ENCODE measurements around the gene UNC93B1. TPM values are rescaled to one million over a fixed set of nuclear protein-coding genes. Genes with fewer than 3 reads are reported as not detected.
"Not testable (repeated sequence)": the region's sequence is repeated elsewhere in the genome, so short reads cannot be mapped to it uniquely, and the experiment has no call there.

The UNC93B1 gene
- total RNA-seq, 1 donor from 2014 or later, result 26.0 TPM

DNA sequence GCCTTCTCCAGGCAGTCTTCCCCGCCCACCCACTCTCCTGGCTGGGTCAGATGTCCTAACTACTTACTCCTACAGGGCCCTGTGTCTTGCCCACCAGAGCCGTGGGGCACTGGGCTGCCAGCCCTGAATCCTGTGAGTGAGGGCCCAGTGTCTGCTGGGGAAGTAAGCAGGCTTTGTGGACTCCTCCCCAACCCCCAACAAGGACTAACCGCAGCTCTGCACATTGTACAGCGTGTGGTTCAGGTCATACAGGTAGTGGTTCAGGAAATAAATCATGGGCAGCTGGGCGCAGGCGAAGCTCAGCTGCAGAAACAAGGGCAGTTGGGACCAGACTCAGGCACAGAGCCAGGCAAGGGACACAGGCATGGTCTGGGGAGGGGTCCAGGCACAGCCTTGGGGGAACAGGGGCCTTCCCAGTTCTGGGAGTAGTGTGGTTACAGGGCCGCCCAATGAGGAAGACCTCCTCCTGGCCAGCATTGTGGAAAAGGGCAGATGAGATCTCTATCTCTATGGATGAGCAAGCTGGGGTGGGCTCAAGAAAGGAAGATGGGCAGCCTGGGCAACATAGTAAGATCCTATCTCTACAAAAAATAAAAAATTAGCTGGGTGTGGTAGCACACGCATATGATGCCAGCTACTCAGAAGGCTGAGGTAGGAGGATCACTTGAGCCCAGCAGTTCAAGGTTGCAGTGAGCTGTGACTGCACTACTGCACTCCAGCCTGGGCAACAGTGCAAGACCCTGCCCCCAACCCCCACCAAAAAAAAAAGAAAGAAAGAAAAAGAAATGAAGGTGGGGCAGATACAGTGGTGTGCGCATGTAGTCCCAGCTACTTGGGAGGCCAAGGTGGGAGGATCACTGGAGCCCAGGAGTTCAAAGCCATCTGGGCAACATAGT, 5.5 kb downstream of the UNC93B1 start:
- no peak for TF ChIP-seq CTCF (IDR thresholded peaks at IDR 0.05)
- H3K27ac Mint-ChIP-seq (ENCODE audit: unreplicated experiment), result no peak overlapping the region
- H3K4me3 Mint-ChIP-seq (ENCODE audit: unreplicated experiment), result no peak overlapping the region
- no peak for DNase-seq (ENCODE audit: extremely low spot score, unreplicated experiment)
- H3K36me3 Mint-ChIP-seq (ENCODE audit: unreplicated experiment), result no peaks in the 10 kb centered on the region
- H3K9me3 Mint-ChIP-seq (ENCODE audit: unreplicated experiment), result no peaks in the 10 kb centered on the region
- peaks cover 11% of the 10 kb centered on the region for H3K4me1 Mint-ChIP-seq (ENCODE audit: unreplicated experiment)
- H3K27me3 Mint-ChIP-seq (ENCODE audit: unreplicated experiment), result no peaks in the 10 kb centered on the region

DNA sequence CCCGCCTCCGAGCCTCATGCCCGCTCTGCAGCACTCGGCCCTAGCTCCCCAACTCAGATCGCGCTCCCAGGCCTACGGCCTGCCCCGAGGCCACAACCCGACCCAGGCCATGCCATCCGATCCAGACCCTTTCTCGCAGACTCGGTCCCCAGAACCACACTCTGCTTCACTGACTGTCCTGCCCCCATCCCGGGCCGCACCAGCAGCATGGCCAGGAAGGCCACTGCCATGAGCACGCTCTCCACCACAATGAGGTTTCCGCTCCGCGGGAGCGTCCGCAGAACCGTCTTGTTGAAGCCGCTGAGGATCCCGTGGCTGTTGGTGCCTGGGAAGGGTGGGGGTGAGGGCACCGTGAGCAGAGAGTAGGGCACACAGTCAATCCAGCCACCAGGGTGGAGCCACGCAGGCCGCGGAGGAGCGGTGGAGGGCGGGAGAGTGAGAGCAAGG, 6.4 kb downstream of the UNC93B1 start:
- Mint-ChIP-seq H3K36me3 (ENCODE audit: unreplicated experiment) (no peaks in the 10 kb centered on the region), H3K27me3 (ENCODE audit: unreplicated experiment) (no peaks in the 10 kb centered on the region), H3K4me1 (ENCODE audit: unreplicated experiment) (peaks cover 5% of the 10 kb centered on the region), H3K9me3 (ENCODE audit: unreplicated experiment) (no peaks in the 10 kb centered on the region), H3K4me3 (ENCODE audit: unreplicated experiment) (no peak overlapping the region), H3K27ac (ENCODE audit: unreplicated experiment) (no peak overlapping the region)
- no peak for TF ChIP-seq CTCF (IDR thresholded peaks at IDR 0.05)
- DNase-seq (ENCODE audit: extremely low spot score, unreplicated experiment), result no peak

GRCh38 chr11:67996622-67997474, 7.0 kb downstream of the UNC93B1 start:
- no peak for DNase-seq (ENCODE audit: extremely low spot score, unreplicated experiment)
- Mint-ChIP-seq H3K4me1 (ENCODE audit: unreplicated experiment) (peaks cover 4% of the 10 kb centered on the region), H3K27ac (ENCODE audit: unreplicated experiment) (no peak overlapping the region), H3K27me3 (ENCODE audit: unreplicated experiment) (peaks cover 2% of the 10 kb centered on the region), H3K36me3 (ENCODE audit: unreplicated experiment) (no peaks in the 10 kb centered on the region), H3K4me3 (ENCODE audit: unreplicated experiment) (no peak overlapping the region), H3K9me3 (ENCODE audit: unreplicated experiment) (no peaks in the 10 kb centered on the region)
- no peak for TF ChIP-seq CTCF (IDR thresholded peaks at IDR 0.05)

GRCh38 chr11:67996051-67996450, 7.8 kb downstream of the UNC93B1 start:
- peaks cover 3% of the 10 kb centered on the region for H3K27me3 Mint-ChIP-seq (ENCODE audit: unreplicated experiment)
- no peak for TF ChIP-seq CTCF (IDR thresholded peaks at IDR 0.05)
- H3K4me3 Mint-ChIP-seq (ENCODE audit: unreplicated experiment), result no peak overlapping the region
- no peak overlapping the region for H3K27ac Mint-ChIP-seq (ENCODE audit: unreplicated experiment)
- no peak for DNase-seq (ENCODE audit: extremely low spot score, unreplicated experiment)
- H3K9me3 Mint-ChIP-seq (ENCODE audit: unreplicated experiment), result no peaks in the 10 kb centered on the region
- H3K36me3 Mint-ChIP-seq (ENCODE audit: unreplicated experiment), result no peaks in the 10 kb centered on the region
- peaks cover 6% of the 10 kb centered on the region for H3K4me1 Mint-ChIP-seq (ENCODE audit: unreplicated experiment)

DNA sequence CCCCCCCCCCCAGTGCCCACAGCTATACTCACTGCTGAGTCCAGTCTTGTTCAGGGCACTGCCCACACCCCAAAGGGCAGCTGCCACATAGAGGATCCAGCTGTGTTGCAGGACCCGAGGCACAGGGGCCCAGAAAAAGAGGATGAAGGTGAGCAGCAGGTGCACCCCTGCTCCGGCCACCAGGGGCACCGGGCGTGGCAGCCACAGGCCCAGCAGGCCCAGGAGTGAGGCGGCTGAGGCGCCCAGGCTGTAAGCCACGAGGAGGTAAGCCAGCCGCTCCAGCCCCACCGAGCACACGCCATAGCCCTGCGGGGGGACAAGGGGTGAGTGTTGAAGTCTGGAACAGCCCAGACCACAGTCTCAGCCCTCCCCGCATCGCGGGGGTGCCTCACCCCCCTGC, 8.3 kb downstream of the UNC93B1 start:
- not testable (repeated sequence) for DNase-seq (ENCODE audit: extremely low spot score, unreplicated experiment); H3K4me3 Mint-ChIP-seq (ENCODE audit: unreplicated experiment); H3K27ac Mint-ChIP-seq (ENCODE audit: unreplicated experiment); H3K36me3 Mint-ChIP-seq (ENCODE audit: unreplicated experiment); H3K27me3 Mint-ChIP-seq (ENCODE audit: unreplicated experiment); H3K4me1 Mint-ChIP-seq (ENCODE audit: unreplicated experiment); H3K9me3 Mint-ChIP-seq (ENCODE audit: unreplicated experiment)

- not testable (repeated sequence) for H3K4me1 Mint-ChIP-seq (ENCODE audit: unreplicated experiment); DNase-seq (ENCODE audit: extremely low spot score, unreplicated experiment); H3K27ac Mint-ChIP-seq (ENCODE audit: unreplicated experiment); H3K9me3 Mint-ChIP-seq (ENCODE audit: unreplicated experiment); H3K4me3 Mint-ChIP-seq (ENCODE audit: unreplicated experiment); H3K36me3 Mint-ChIP-seq (ENCODE audit: unreplicated experiment); H3K27me3 Mint-ChIP-seq (ENCODE audit: unreplicated experiment)
These were observed 8.8 kb downstream of the UNC93B1 start for GRCh38 chr11:67995129-67995528.

- H3K9me3 Mint-ChIP-seq (ENCODE audit: unreplicated experiment); H3K4me3 Mint-ChIP-seq (ENCODE audit: unreplicated experiment); H3K4me1 Mint-ChIP-seq (ENCODE audit: unreplicated experiment); H3K27ac Mint-ChIP-seq (ENCODE audit: unreplicated experiment); H3K36me3 Mint-ChIP-seq (ENCODE audit: unreplicated experiment); DNase-seq (ENCODE audit: extremely low spot score, unreplicated experiment): not testable (repeated sequence)
- peaks cover 10% of the 10 kb centered on the region for H3K27me3 Mint-ChIP-seq (ENCODE audit: unreplicated experiment)
These were observed 9.5 kb downstream of the UNC93B1 start for GRCh38 chr11:67994387-67994786.

All from osteocyte (in vitro differentiated cells).